Testis (tissue), 2 donors: ENCODE data around the gene FBLN1.

ENCODE experiments used
- POLR2A ChIP-seq: fragments of 450-650 bp; IDR thresholded peaks from one replicate; pipeline ENCODE4 v1.6.1; 2017; ENCODE audit warnings: antibody characterized with exemption, mild to moderate bottlenecking, moderate library complexity
- TF ChIP-seq, protein P1 (sequence below), 3 experiments: fragments of 450-650 bp in 2 of 3; fragments of 200-600 bp in 1 of 3; sonication (generic) in 1 of 3; IDR thresholded peaks; one replicate each; pipeline ENCODE4 v1.5.1; 2016 to 2019; ENCODE audit warnings: antibody characterized with exemption in 3 of 3, mild to moderate bottlenecking in 2 of 3, moderate library complexity in 1 of 3

DNA sequence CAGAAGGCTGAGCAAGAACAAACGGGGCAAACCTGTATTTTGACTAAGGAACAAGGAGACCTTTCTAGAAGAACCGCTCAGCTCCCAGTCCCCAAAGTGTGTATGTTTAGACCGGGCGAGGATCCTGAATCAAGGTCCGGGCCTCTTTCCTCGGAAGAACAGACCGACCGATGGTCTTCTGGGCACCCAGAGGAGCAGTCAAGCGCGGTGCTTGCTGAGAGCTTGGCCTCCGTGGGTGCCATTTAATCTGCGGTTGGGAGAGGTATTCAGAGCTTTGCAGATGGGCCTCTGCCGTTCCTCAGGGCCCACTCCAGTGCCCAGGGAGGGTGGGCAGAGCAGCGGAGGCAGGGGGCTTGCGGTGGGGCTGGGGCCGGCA is 142.5 kb downstream of the FBLN1 start:
- TF ChIP-seq, protein P1, sequence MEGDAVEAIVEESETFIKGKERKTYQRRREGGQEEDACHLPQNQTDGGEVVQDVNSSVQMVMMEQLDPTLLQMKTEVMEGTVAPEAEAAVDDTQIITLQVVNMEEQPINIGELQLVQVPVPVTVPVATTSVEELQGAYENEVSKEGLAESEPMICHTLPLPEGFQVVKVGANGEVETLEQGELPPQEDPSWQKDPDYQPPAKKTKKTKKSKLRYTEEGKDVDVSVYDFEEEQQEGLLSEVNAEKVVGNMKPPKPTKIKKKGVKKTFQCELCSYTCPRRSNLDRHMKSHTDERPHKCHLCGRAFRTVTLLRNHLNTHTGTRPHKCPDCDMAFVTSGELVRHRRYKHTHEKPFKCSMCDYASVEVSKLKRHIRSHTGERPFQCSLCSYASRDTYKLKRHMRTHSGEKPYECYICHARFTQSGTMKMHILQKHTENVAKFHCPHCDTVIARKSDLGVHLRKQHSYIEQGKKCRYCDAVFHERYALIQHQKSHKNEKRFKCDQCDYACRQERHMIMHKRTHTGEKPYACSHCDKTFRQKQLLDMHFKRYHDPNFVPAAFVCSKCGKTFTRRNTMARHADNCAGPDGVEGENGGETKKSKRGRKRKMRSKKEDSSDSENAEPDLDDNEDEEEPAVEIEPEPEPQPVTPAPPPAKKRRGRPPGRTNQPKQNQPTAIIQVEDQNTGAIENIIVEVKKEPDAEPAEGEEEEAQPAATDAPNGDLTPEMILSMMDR (IDR thresholded peaks at IDR 0.05) = no peak
- TF ChIP-seq POLR2A = no peak
